HL-60/S4 treated with retinoic acid at 250 ng/mL for 4 days and 3 days (cell line): ENCODE results near the gene EGFLAM.

Experiments
- in situ Hi-C: fragments of 300-500 bp; cut with MboI; formaldehyde crosslinking; loops from 2 replicates; pipeline ENCODE4 v1.7.0; 2022; ENCODE audit warnings: low sequenced_read_pairs

EGFLAM gene

GRCh38 chr5:38263983-38264382 is 5.6 kb downstream of the EGFLAM start:
- in situ Hi-C loops = loop anchor here (25.0 kb wide), 1 partner anchor 548 kb away; no protein-coding TSS in a partner anchor

GRCh38 chr5:38265546-38266179 is 7.3 kb downstream of the EGFLAM start:
- in situ Hi-C loops = loop anchor here (25.0 kb wide), 1 partner anchor 547 kb away; no protein-coding TSS in a partner anchor

- in situ Hi-C loops = loop anchor here (25.0 kb wide), 1 partner anchor 545 kb away; no protein-coding TSS in a partner anchor
These were observed 9.0 kb downstream of the EGFLAM start for GRCh38 chr5:38267372-38267771.

- in situ Hi-C loops = loop anchor here (25.0 kb wide), 1 partner anchor 539 kb away; no protein-coding TSS in a partner anchor
These were observed 15.3 kb downstream of the EGFLAM start for GRCh38 chr5:38273626-38274025.

- in situ Hi-C loops = loop anchor here (25.0 kb wide), 1 partner anchor 538 kb away; no protein-coding TSS in a partner anchor
These were observed 16.0 kb downstream of the EGFLAM start for GRCh38 chr5:38274370-38274769.

GRCh38 chr5:38284384-38284783 is 26.0 kb downstream of the EGFLAM start:
- in situ Hi-C loops = no loop called here

- in situ Hi-C loops = no loop called here
These were observed 26.9 kb downstream of the EGFLAM start for GRCh38 chr5:38285226-38285625.

GRCh38 chr5:38286002-38286401 is 27.6 kb downstream of the EGFLAM start:
- in situ Hi-C loops = no loop called here

- in situ Hi-C loops = no loop called here
These were observed 28.8 kb downstream of the EGFLAM start for GRCh38 chr5:38287124-38287523.

GRCh38 chr5:38289457-38289856 is 31.1 kb downstream of the EGFLAM start:
- in situ Hi-C loops = no loop called here

- in situ Hi-C loops = no loop called here
These were observed 31.8 kb downstream of the EGFLAM start for GRCh38 chr5:38290028-38290653.

GRCh38 chr5:38291355-38291754 is 33.0 kb downstream of the EGFLAM start:
- in situ Hi-C loops = no loop called here

- in situ Hi-C loops = no loop called here
These were observed 33.9 kb downstream of the EGFLAM start for GRCh38 chr5:38292228-38292627.

GRCh38 chr5:38295751-38296150 is 37.4 kb downstream of the EGFLAM start:
- in situ Hi-C loops = no loop called here

- in situ Hi-C loops = no loop called here
These were observed 39.7 kb downstream of the EGFLAM start for GRCh38 chr5:38297830-38298608.

- in situ Hi-C loops = no loop called here
These were observed 41.2 kb downstream of the EGFLAM start for GRCh38 chr5:38299585-38299984.

GRCh38 chr5:38305148-38305547 is 46.8 kb downstream of the EGFLAM start:
- in situ Hi-C loops = no loop called here

- in situ Hi-C loops = no loop called here
These were observed 49.5 kb downstream of the EGFLAM start for GRCh38 chr5:38307845-38308244.

GRCh38 chr5:38316544-38317224 is 58.3 kb downstream of the EGFLAM start:
- in situ Hi-C loops = no loop called here

- in situ Hi-C loops = no loop called here
These were observed 59.5 kb downstream of the EGFLAM start for GRCh38 chr5:38317868-38318267.

- in situ Hi-C loops = no loop called here
These were observed 61.1 kb downstream of the EGFLAM start for GRCh38 chr5:38319491-38319890.
